Fibroblast of lung (primary cell): ENCODE measurements around the gene RRN3. TPM values are rescaled to one million over a fixed set of nuclear protein-coding genes. Genes with fewer than 3 reads are reported as not detected.
A peak's percentile ranks its signal among the peaks of the same experiment; 100 is the strongest.

ENCODE experiments used
- DNase-seq, 2 donors: peaks; one replicate each; pipeline versions ENCODE4 v3.0.0 to v3.0.0-alpha.2; 2010; ENCODE audit warnings: low read depth in 2 of 2
- H2AFZ ChIP-seq: 2 replicates; pipeline ENCODE4 v1.5.1; 2012; ENCODE audit warnings: low read length, control low read depth, inconsistent platforms
- H3K27ac ChIP-seq: 2 replicates; pipeline ENCODE4 v1.5.1; 2011; ENCODE audit warnings: low read length, control low read depth; ENCODE audit not compliant: insufficient read depth
- H3K27me3 ChIP-seq: 2 replicates; pipeline ENCODE4 v1.5.1; 2011; ENCODE audit warnings: mild to moderate bottlenecking, low read length; ENCODE audit not compliant: control insufficient read depth, insufficient read depth
- H3K36me3 ChIP-seq: 2 replicates; pipeline ENCODE4 v1.5.1; 2011; ENCODE audit warnings: low read length; ENCODE audit not compliant: control insufficient read depth, insufficient read depth
- H3K4me1 ChIP-seq: 2 replicates; pipeline ENCODE4 v1.5.1; 2011; ENCODE audit warnings: low read length; ENCODE audit not compliant: control insufficient read depth, insufficient read depth; ENCODE audit errors: extremely low read depth
- H3K4me2 ChIP-seq: 2 replicates; pipeline ENCODE4 v1.5.1; 2011; ENCODE audit warnings: low read length, control low read depth; ENCODE audit not compliant: insufficient read depth; ENCODE audit errors: extremely low read depth
- H3K4me3 ChIP-seq, 4 experiments: fragments of 200-600 bp in 1 of 4; sonication (generic) in 1 of 4; replicated peaks in 1 of 4; 2 replicates each; pipeline ENCODE4 v1.5.1; 2011 to 2016; ENCODE audit warnings: low read length in 4 of 4, low read depth in 3 of 4, mild to moderate bottlenecking in 3 of 4, control low read depth in 2 of 4, inconsistent platforms in 1 of 4, mixed read lengths in 1 of 4; ENCODE audit not compliant: insufficient read depth in 1 of 4; ENCODE audit errors: control extremely low read depth in 1 of 4
- H3K79me2 ChIP-seq: 2 replicates; pipeline ENCODE4 v1.5.1; 2012; ENCODE audit warnings: mild to moderate bottlenecking, low read length, inconsistent platforms; ENCODE audit not compliant: control insufficient read depth, insufficient read depth
- H3K9ac ChIP-seq: 2 replicates; pipeline ENCODE4 v1.5.1; 2011; ENCODE audit warnings: mild to moderate bottlenecking, low read length, control low read depth; ENCODE audit not compliant: insufficient read depth
- H3K9me3 ChIP-seq: 2 replicates; pipeline ENCODE4 v1.5.1; 2012; ENCODE audit warnings: low read depth, low read length; ENCODE audit not compliant: control insufficient read depth, insufficient read depth
- H4K20me1 ChIP-seq: 2 replicates; pipeline ENCODE4 v1.5.1; 2011; ENCODE audit warnings: low read length; ENCODE audit not compliant: control insufficient read depth, insufficient read depth; ENCODE audit errors: extremely low read depth
- CTCF ChIP-seq, 2 donors: IDR thresholded peaks in 1 of 2; conservative IDR thresholded peaks in 1 of 2; 1 replicate in 1 of 2; 2 replicates in 1 of 2; pipeline ENCODE4 v1.5.1; 2011 to 2012; ENCODE audit warnings: low read length in 2 of 2, control low read depth in 1 of 2, inconsistent platforms in 1 of 2, low read depth in 1 of 2, mild to moderate bottlenecking in 1 of 2
- EZH2 ChIP-seq: IDR thresholded peaks from 2 replicates; pipeline ENCODE4 v1.5.1; 2012; ENCODE audit warnings: low read length, control low read depth, mild to moderate bottlenecking; ENCODE audit errors: missing control alignments
- polyA plus RNA-seq, 2 donors: library from polyadenylated mRNA; depleted of rRNA in 1 of 2; stranded (reverse) in 1 of 2; unstranded in 1 of 2; fragments of >200 nt; gene quantifications; 2 replicates each; pipeline ENCODE4 v1.2.1, GENCODE V29; 2011 to 2012; ENCODE audit warnings: missing spikeins in 1 of 2
- total RNA-seq: library from RNA; depleted of rRNA; stranded (reverse); fragments of >200 nt; gene quantifications from 2 replicates; pipeline ENCODE4 v1.2.1, GENCODE V29; 2014

Gene RRN3
- total and polyA plus RNA-seq, 2 donors (not counting 1 experiment from before 2014, with no cell fraction given) = 28.9 to 43.6 TPM

DNA sequence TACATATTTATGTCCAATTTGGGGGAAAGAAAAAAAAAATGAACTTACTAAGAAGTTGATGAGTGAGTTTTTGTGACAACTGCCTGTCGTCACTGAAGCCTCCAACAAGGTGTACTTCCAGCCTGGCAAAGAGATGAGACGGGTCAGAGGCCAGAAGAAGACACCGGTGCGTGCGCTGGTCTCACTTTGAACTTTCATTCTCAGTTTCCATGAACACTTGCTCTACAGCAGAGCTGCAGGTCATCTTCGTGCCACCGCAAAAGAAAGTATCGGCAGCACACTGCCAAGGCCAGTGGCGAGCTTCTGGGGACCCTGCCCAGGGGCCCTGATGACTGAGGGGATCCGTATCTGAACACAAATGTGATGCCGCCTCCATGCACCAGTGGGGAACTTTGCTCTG, 49.8 kb downstream of the RRN3 start:
- Histone ChIP-seq H3K4me3 (no peak overlapping the region), H2AFZ (no peak overlapping the region), H3K36me3 (peaks cover 11% of the 10 kb centered on the region), H3K4me2 (no peak overlapping the region), H3K9me3 (no peaks in the 10 kb centered on the region), H4K20me1 (no peaks in the 10 kb centered on the region), H3K27me3 (no peaks in the 10 kb centered on the region), H3K9ac (no peak overlapping the region), H3K4me1 (no peaks in the 10 kb centered on the region), H3K79me2 (no peaks in the 10 kb centered on the region), H3K27ac (no peak overlapping the region)
- no peak for DNase-seq
- no peak for TF ChIP-seq CTCF (conservative IDR thresholded peaks at IDR 0.05 in 1 of 2, IDR thresholded peaks at IDR 0.05 in 1 of 2; ENCODE audit: low read depth in 1 of 2, low read length in 2 of 2)
- no peak for TF ChIP-seq EZH2

DNA sequence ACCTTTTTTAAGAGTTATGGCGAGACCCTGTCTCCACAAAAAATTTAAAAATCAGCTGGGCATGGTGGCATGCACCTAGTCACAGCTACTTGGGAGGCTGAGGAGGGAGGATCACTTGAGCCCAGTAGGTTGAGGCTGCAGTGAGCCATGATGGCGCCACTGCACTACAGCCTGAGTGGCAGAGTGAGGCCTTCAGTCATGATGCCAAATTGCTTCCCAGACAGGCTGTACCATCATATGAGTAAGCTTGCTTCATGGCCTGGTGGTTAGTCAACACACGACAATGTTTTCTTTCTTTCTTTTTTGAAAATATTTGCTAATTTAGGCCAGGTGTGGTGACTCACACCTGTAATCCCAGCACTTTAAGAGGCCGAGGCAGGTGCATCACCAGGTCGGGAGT, 50.7 kb downstream of the RRN3 start:
- no peak overlapping the region for H3K4me3 ChIP-seq
- H3K9me3 ChIP-seq = no peaks in the 10 kb centered on the region
- no peak overlapping the region for H3K27ac ChIP-seq
- no peaks in the 10 kb centered on the region for H3K27me3 ChIP-seq
- H3K4me1 ChIP-seq = no peaks in the 10 kb centered on the region
- TF ChIP-seq CTCF (conservative IDR thresholded peaks at IDR 0.05 in 1 of 2, IDR thresholded peaks at IDR 0.05 in 1 of 2; ENCODE audit: low read depth in 1 of 2, low read length in 2 of 2) (no peak), EZH2 (no peak)
- DNase-seq = no peak
- H3K36me3 ChIP-seq = peaks cover 11% of the 10 kb centered on the region
- no peak overlapping the region for H3K4me2 ChIP-seq
- no peaks in the 10 kb centered on the region for H3K79me2 ChIP-seq
- H4K20me1 ChIP-seq = no peaks in the 10 kb centered on the region
- H2AFZ ChIP-seq = no peak overlapping the region
- H3K9ac ChIP-seq = no peak overlapping the region

- peak overlapping the region; percentile 5 for H3K27ac ChIP-seq
- H3K79me2 ChIP-seq = no peaks in the 10 kb centered on the region
- no peak overlapping the region for H3K4me3 ChIP-seq
- H2AFZ ChIP-seq = no peak overlapping the region
- H3K4me1 ChIP-seq = no peaks in the 10 kb centered on the region
- no peak for TF ChIP-seq EZH2
- peak in 1 of 2 donors; percentile 13 for TF ChIP-seq CTCF (conservative IDR thresholded peaks at IDR 0.05 in 1 of 2, IDR thresholded peaks at IDR 0.05 in 1 of 2; ENCODE audit: low read depth in 1 of 2, low read length in 2 of 2)
- no peaks in the 10 kb centered on the region for H3K27me3 ChIP-seq
- H3K9me3 ChIP-seq = no peaks in the 10 kb centered on the region
- no peaks in the 10 kb centered on the region for H4K20me1 ChIP-seq
- H3K36me3 ChIP-seq = peaks cover 13% of the 10 kb centered on the region
- DNase-seq = peak; percentile 53 to 81
- no peak overlapping the region for H3K9ac ChIP-seq
- H3K4me2 ChIP-seq = no peak overlapping the region
Measured at GRCh38 chr16:15041271-15042004, 52.6 kb downstream of the RRN3 start.
